Measurements from ENCODE around the gene FOXO6. TPM values are rescaled to one million over a fixed set of nuclear protein-coding genes. Genes with fewer than 3 reads are reported as not detected.

FOXO6 gene
- total and polyA plus RNA-seq, 10 of the 15 experiments (the other 5 are each of a cell fraction or from before 2014, with no cell fraction given), result 0.37 TPM; not detected in 9

- Histone ChIP-seq H3K27me3 (replicated peaks in 1 of 2; ENCODE audit: control insufficient read depth in 2 of 2, insufficient read depth in 2 of 2, low read length in 1 of 2) (no peaks in the 10 kb centered on the region; a peak in 1 of 4 replicates), H4K20me1 (ENCODE audit: control insufficient read depth, insufficient read depth) (no peaks in the 10 kb centered on the region), H3K9me3 (replicated peaks; ENCODE audit: control insufficient read depth, insufficient read depth, low read length) (no peaks in the 10 kb centered on the region), H3K36me3 (ENCODE audit: control insufficient read depth in 2 of 2, insufficient read depth in 2 of 2, low read length in 1 of 2) (no peaks in the 10 kb centered on the region), H3K9ac (ENCODE audit: control insufficient read depth, insufficient read depth, low read length) (no peak overlapping the region), H3K4me2 (ENCODE audit: control insufficient read depth, insufficient read depth) (no peak overlapping the region), H3K4me1 (ENCODE audit: control insufficient read depth, insufficient read depth, low read length) (peaks cover 4% of the 10 kb centered on the region), H3K27ac (ENCODE audit: control insufficient read depth, insufficient read depth) (no peak overlapping the region), H2AFZ (ENCODE audit: control insufficient read depth, low read depth, low read length) (no peak overlapping the region), H3K79me2 (ENCODE audit: control insufficient read depth, insufficient read depth, low read length) (no peaks in the 10 kb centered on the region), H3K4me3 (no peak overlapping the region)
- in situ Hi-C loops (cut with MboI) (no loop called here), intact Hi-C loops (cut with micrococcal nuclease; ENCODE audit: unreplicated experiment) (no loop called here)
- no peak for FAIRE-seq
- DNase-seq (ENCODE audit: low read depth, low spot score), result no peak
- WGBS (ENCODE audit: insufficient coverage, insufficient replicate concordance, low lambda C conversion rate, missing lambda C conversion rate), result 23% methylated on average over 12 of the region's 12 CpGs
- CTCF ChIA-PET, result interaction anchor here (12.7 kb wide), 1 partner anchor 99 kb away, joined by 261 read pairs; no protein-coding TSS in a partner anchor
- BruUV-seq (replicated peaks), result no TSS peak
- no peak for ATAC-seq
- POLR2A ChIA-PET, result no interaction called here
- SMC1A ChIA-PET (ENCODE audit: uncharacterized antibody, unreplicated experiment), result interaction anchor here (1.1 to 7.5 kb wide), 3 partner anchors 10 to 96 kb away, joined by 3 to 114 read pairs (median 10); no protein-coding TSS in a partner anchor
- RAD21 ChIA-PET (ENCODE audit: unreplicated experiment), result interaction anchor here (8.2 kb wide), 1 partner anchor 97 kb away, joined by 132 read pairs; no protein-coding TSS in a partner anchor
- no peak for TF ChIP-seq TAF1 (IDR thresholded peaks at IDR 0.05; ENCODE audit: borderline replicate concordance, low read depth, low read length)
- no peak for TF ChIP-seq NFIC (IDR thresholded peaks at IDR 0.05; ENCODE audit: low read depth, low read length)
- TF ChIP-seq RUNX3 (IDR thresholded peaks at IDR 0.05; ENCODE audit: low read length), result no peak
- no peak for TF ChIP-seq CEBPZ (IDR thresholded peaks at IDR 0.05; ENCODE audit: low read depth, low read length)
- TF ChIP-seq SUZ12 (IDR thresholded peaks at IDR 0.05; ENCODE audit: unreplicated experiment), result no peak
- no peak for TF ChIP-seq GABPA (IDR thresholded peaks at IDR 0.05; ENCODE audit: low read depth)
- no peak for TF ChIP-seq ELK1 (IDR thresholded peaks at IDR 0.05; ENCODE audit: low read depth, low read length)
- no peak for TF ChIP-seq ESRRA (IDR thresholded peaks at IDR 0.05; ENCODE audit: low read length)
- TF ChIP-seq RELB (IDR thresholded peaks at IDR 0.05; ENCODE audit: low read depth), result no peak
- TF ChIP-seq BCLAF1 (IDR thresholded peaks at IDR 0.05), result no peak
Measured at GRCh38 chr1:41319807-41320711, 41.2 kb upstream of the FOXO6 start.
